ENCODE measurements around the gene RAD51B.

- TF ChIP-seq EZH2phosphoT487 (IDR thresholded peaks at IDR 0.05; ENCODE audit: low read depth, severe bottlenecking, unreplicated experiment), result no peak
- TF ChIP-seq EZH2 (IDR thresholded peaks at IDR 0.05; ENCODE audit: borderline replicate concordance), result no peak
Observed at GRCh38 chr14:68473069-68473468, 653.5 kb downstream of the RAD51B start.

All from hepatocyte (in vitro differentiated cells).